ENCODE measurements around the gene CDH13.

GRCh38 chr16:83515395-83515794 lies 888.6 kb downstream of the CDH13 start:
- TF ChIP-seq GATA3 (IDR thresholded peaks at IDR 0.05; ENCODE audit: low read depth, low read length) (no peak), GATA2 (IDR thresholded peaks at IDR 0.05; ENCODE audit: low read depth, low read length) (no peak)

All from SH-SY5Y (cell line).